Measurements from ENCODE around the gene PTPN4.
A peak's percentile ranks its signal among the peaks of the same experiment; 100 is the strongest.

PTPN4 gene

DNA sequence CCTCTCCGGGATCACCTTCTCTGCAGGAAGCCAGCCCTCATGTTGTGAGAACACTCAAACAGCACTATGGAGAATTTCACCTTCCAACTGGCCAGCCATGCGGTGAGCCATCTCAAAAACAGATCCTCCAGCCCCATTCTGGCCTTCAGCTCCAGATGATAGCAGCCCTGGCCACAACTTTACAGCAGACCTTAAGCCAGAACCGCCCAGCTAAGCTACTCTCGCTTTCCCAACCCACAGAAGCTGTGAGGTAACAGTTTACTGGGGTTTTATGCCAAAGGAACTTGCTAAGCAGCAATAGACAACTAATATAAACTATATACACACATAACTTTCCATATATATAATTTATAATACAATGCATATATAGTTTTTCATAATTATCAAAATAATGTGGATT lies 11.6 kb upstream of the PTPN4 start:
- H3K9me3 Mint-ChIP-seq, result no peaks in the 10 kb centered on the region
- no peak overlapping the region for H3K4me3 Mint-ChIP-seq
- H3K27me3 Mint-ChIP-seq, result no peaks in the 10 kb centered on the region
- ATAC-seq, result no peak
- no peak for DNase-seq
- H3K4me1 Mint-ChIP-seq, result no peaks in the 10 kb centered on the region
- no peak overlapping the region for H3K27ac Mint-ChIP-seq

DNA sequence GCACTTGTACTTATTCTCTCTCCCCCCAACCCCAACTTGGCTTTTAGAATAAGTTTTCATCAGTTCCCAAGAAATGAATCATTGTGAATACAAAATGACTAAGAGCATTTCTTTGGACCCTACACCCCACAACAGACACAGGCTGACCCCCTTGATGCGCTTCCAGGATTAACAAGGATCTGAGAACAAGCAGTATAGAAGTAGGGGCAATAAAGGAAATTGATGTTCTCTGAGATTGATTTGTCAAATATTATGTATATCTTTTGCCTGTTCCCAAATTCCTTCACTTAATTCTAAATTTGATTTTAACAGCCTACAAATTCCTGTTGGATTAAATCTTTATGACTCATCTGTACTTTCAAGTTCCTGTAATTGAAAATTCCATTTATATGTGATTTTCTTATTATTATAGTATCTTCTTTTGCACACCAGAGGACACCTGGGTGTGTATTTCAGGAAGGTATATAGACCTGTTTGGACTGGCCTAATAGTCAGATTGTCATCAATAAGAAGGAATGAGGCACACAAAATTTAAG lies 10.2 kb upstream of the PTPN4 start:
- Mint-ChIP-seq H3K4me1 (no peaks in the 10 kb centered on the region), H3K4me3 (no peak overlapping the region), H3K9me3 (no peaks in the 10 kb centered on the region), H3K27ac (no peak overlapping the region), H3K27me3 (no peaks in the 10 kb centered on the region)
- ATAC-seq, result no peak
- DNase-seq, result no peak

DNA sequence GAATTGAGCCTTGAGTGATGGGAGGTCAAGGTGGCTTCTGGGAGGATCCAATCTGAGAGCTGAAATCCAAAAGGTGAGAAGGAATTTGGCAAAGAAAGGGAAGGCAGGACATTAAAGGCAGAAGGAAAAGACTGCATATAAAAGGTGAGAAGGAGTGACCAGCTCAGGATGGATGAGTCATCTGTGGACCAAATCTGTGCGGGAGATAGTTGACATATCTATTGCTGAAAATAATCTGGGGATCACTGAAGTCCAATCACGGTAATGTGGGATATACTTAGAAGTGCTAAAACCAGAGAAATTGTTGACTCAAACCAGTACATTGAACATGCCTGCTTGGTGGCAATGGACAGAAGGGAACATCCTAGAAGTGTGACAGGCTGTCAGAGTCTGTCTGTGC lies 8.0 kb upstream of the PTPN4 start:
- Mint-ChIP-seq H3K27me3 (no peaks in the 10 kb centered on the region), H3K4me3 (no peak overlapping the region), H3K9me3 (no peaks in the 10 kb centered on the region), H3K27ac (no peak overlapping the region), H3K4me1 (peaks cover 2% of the 10 kb centered on the region)
- ATAC-seq, result no peak
- no peak for DNase-seq

DNA sequence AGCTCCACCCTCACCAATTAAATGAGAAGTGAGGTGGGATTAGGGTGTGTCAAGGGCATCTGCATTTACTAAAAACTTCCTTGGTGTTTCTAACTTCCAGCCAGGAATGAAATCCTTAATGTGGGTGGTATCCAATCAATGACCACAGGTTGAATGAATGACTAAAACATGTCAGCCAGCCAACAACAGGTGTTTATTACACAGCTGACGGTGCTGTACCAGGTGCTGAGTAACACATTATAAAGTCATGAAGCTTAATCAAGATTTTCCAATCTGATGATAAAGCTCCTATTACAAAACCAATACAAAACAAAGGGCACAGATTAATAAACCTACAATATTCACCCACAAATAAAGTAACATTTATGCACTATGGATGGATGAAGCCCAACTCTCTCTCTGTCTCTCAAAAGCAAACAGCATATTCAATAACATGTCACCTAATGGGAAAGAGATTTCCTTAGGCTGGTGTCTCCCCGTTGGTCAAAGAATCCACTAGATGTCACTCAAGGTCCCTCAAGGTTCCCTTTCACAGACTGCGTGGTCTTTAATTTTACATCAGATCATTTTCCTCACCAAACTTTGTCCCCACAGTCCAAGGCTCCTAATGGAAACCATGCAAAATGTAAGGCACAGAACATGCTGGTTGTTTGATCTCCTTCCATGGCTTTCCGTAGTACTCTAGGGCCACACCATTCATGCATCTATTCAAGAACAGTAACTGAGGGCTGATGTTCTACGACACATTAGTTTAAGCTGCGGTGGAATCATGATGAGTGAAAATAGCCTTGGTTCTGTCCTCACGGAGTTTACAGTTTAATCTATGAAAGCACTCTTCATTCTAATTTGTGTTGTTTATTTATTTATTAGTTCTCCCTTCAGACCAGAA lies 6.4 kb upstream of the PTPN4 start:
- no peaks in the 10 kb centered on the region for H3K27me3 Mint-ChIP-seq
- peak; percentile 8 to 21 for DNase-seq
- H3K4me1 Mint-ChIP-seq, result peaks cover 12% of the 10 kb centered on the region
- H3K4me3 Mint-ChIP-seq, result no peak overlapping the region
- H3K9me3 Mint-ChIP-seq, result no peaks in the 10 kb centered on the region
- ATAC-seq, result peak; percentile 86
- H3K27ac Mint-ChIP-seq, result no peak overlapping the region

DNA sequence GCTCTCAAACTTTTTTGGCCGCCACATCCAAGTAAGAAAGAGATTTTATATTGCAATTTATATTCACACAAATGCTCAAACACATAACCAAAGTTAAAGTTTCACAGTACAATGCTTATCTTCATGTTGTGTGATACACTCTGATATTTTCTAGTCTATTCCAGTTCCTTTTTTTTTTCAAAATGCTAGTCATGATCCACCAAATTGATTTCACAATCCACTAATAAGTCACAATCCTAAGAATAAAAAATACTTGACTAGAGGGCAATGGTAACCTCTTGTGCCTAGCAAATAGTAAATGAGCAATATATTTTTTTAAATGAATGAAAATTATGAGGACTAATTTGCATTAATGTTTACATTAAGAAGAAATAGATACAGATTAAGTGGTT lies 5.8 kb upstream of the PTPN4 start:
- Mint-ChIP-seq H3K4me1 (peaks cover 18% of the 10 kb centered on the region), H3K9me3 (no peaks in the 10 kb centered on the region), H3K27ac (no peak overlapping the region), H3K4me3 (no peak overlapping the region), H3K27me3 (no peaks in the 10 kb centered on the region)
- ATAC-seq (no peak), DNase-seq (no peak)

DNA sequence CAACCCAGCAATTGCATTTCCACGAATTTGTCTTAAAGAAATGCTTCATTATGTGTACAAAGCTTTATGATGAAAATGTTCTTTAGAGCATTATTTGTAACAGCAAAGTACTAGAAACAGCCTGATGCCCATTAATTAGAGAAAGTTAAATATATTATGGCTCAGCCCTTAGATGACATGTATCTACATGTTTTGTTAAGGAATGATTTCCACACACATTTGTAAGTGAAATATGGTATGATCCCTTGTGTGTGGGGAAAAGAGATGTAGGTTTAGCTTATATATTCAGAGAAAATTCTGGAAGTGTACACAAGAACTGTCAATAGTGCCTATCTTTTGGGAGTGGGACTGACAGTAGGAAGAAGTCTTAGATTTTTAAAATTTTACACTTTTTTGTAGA lies 3.8 kb upstream of the PTPN4 start:
- no peak overlapping the region for H3K27ac Mint-ChIP-seq
- ATAC-seq (no peak), DNase-seq (no peak)
- no peak overlapping the region for H3K4me3 Mint-ChIP-seq
- H3K9me3 Mint-ChIP-seq, result no peaks in the 10 kb centered on the region
- no peaks in the 10 kb centered on the region for H3K27me3 Mint-ChIP-seq
- peaks cover 26% of the 10 kb centered on the region for H3K4me1 Mint-ChIP-seq

DNA sequence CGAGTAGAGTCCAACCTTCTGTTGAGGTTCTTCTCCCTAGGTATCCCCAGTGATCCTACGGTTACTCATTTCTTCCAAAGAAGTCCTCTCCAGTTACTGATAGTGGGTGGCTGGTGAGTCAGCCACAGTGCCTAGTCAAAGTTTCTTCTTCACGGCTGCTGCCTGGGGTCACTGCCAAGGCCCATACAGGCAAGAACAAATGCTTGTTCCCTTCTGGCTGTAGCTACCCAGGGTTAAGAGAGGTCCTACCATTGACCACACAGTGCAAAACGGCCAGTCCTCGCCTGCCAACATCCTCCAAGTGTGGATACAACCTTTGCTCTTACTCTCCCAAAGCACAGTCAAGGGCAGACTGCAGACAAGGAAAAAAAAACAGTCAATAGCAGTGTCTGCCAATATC lies 2.9 kb upstream of the PTPN4 start:
- peaks cover 30% of the 10 kb centered on the region for H3K4me1 Mint-ChIP-seq
- DNase-seq (peak; percentile 7 to 27), ATAC-seq (no peak)
- H3K9me3 Mint-ChIP-seq, result no peaks in the 10 kb centered on the region
- no peak overlapping the region for H3K4me3 Mint-ChIP-seq
- H3K27ac Mint-ChIP-seq, result peak overlapping the region in 1 of 2 donors; percentile 20
- no peaks in the 10 kb centered on the region for H3K27me3 Mint-ChIP-seq

DNA sequence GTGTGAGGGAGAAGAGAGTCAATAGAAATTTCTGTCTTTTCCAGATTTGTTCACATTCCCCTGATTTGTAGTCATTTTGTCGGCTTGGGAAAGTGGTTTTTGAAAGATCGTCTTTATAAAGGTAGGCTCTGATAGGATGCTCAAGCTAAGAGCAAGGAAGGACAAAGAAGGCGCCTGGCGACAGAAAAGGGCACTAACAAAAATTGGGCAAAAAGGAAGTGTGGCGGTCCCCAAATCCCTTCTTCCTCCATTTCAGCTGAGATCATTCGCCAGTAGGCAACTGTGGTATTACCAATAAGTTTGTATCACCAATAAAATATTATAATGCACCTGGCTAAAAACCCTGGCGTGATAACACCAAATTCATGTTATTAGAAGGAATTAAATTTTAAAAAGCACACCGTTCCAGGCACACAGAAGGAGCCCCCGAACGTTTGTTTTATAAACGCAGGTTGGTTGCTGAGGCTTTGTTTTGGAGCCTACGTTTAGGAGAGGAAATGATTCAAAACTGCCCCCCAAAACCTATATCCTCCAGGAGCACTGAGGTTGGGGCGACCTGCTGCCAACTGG lies 756 bp upstream of the PTPN4 start:
- DNase-seq, result no peak

DNA sequence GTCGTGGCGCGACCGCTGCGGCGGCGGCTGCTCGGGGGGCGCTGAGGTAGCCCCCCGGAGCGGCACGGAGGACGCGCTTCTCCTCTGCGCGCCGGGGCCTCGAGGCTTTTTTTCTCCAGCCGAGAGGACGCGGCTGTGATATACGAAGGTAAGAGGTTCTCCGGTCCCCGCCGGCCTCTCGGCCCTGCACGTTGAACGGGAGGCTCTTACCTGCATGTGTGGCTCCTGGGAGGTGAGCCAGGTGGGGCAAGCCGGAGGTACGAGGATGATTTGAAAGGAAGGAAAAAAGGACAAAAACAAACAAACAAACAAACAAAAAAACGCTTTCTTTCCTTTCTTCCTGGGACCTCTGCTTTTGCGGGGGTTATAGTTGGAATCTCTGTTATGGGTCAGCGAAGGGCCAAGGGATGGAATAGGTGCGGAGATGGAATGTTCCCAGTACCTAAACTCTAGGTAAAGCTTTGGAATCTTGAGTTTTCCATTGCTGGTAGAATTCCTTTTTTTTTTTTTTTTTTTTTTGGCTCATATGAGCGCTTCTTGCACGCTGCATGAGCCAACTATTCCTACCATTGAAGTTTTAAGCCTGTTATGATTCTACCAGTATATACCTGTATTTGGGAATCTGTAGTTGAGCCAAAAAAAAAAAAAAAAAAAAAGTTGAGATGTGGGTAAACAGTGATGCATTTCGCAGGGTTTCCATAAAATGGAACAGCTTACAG lies 674 bp downstream of the PTPN4 start:
- DNase-seq, result no peak
- Mint-ChIP-seq H3K4me3 (peak overlapping the region; percentile 86 to 91), H3K4me1 (peaks cover 55% of the 10 kb centered on the region), H3K27ac (peak overlapping the region; percentile 93 to 96), H3K27me3 (no peaks in the 10 kb centered on the region), H3K9me3 (no peaks in the 10 kb centered on the region)
- ATAC-seq, result peak; percentile 21

More for the DNA sequence above, 756 bp upstream of the PTPN4 start:
- Mint-ChIP-seq H3K27ac (peak overlapping the region; percentile 95 to 96), H3K27me3 (no peaks in the 10 kb centered on the region), H3K4me3 (peak overlapping the region; percentile 86 to 91), H3K9me3 (no peaks in the 10 kb centered on the region), H3K4me1 (peaks cover 43% of the 10 kb centered on the region)
- ATAC-seq, result no peak

DNA sequence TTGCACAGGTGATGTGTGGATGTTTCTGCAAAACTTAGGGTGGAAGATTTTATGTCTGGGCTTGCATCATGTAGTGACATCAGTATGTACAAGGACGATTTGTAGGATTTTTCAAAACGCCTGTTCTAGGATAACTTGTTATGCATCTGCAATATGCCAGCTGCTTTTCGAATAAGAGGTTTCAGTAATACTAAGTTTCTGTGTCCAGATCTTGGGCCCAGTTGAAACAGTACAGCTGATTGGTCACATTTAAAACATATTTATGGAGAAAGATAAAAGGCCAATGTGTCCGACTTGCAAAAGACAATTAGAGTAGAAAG lies 1.2 kb downstream of the PTPN4 start:
- Mint-ChIP-seq H3K4me1 (peaks cover 60% of the 10 kb centered on the region), H3K4me3 (peak overlapping the region; percentile 86 to 91), H3K9me3 (no peaks in the 10 kb centered on the region), H3K27ac (peak overlapping the region; percentile 93 to 96), H3K27me3 (no peaks in the 10 kb centered on the region)
- DNase-seq (peak in 1 of 2 donors; percentile 10), ATAC-seq (no peak)

DNA sequence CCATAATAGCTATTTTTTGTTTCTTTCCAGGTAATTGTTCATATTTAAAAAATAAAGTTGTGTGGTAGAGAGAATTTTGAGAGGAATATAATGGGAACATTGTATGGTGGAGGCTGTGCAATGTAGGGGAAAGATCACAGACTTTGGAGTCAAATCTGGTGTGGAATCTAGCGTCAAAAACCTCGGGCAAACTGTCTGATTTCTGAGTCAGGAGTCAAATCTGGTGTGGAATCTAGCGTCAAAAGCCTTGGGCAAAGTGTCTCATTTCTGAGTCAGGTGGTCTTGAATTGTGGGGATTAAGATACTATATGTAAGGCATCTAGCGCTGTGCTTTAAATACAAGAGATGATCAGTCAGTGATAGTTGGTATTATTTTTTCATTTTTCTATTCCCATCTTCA lies 5.1 kb downstream of the PTPN4 start:
- ATAC-seq (no peak), DNase-seq (no peak)
- H3K27me3 Mint-ChIP-seq, result no peaks in the 10 kb centered on the region
- peaks cover 42% of the 10 kb centered on the region for H3K4me1 Mint-ChIP-seq
- no peak overlapping the region for H3K4me3 Mint-ChIP-seq
- H3K27ac Mint-ChIP-seq, result no peak overlapping the region
- no peaks in the 10 kb centered on the region for H3K9me3 Mint-ChIP-seq

DNA sequence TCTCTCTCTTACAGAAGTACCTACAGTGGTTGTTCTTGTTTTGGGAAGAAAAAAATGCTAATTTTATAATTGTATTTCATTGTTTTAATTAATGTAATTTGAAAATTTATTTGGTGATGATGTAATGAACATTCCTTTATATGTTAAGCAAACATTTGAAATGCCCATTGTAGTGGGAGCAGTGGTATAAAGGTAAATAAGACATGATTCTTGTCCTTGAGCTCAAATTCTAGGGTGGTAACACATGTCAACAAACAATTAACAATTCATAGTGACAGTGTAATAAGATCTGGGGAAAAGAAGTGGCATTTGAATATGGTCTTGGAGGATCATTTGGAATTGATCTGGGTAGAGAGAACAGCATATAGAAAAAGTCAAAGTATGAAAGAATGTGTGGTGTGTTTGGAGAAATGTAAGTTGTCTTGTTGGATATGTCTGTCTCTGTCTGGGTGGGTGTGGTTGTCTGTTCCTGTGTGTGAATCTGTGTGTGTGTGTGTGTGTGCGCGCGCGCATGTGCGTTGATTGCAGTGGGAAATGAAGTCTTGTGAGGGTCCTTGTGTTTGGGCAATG lies 5.8 kb downstream of the PTPN4 start:
- Mint-ChIP-seq H3K4me3 (no peak overlapping the region), H3K9me3 (no peaks in the 10 kb centered on the region), H3K27me3 (no peaks in the 10 kb centered on the region), H3K4me1 (peaks cover 42% of the 10 kb centered on the region), H3K27ac (no peak overlapping the region)
- ATAC-seq (no peak), DNase-seq (no peak)

DNA sequence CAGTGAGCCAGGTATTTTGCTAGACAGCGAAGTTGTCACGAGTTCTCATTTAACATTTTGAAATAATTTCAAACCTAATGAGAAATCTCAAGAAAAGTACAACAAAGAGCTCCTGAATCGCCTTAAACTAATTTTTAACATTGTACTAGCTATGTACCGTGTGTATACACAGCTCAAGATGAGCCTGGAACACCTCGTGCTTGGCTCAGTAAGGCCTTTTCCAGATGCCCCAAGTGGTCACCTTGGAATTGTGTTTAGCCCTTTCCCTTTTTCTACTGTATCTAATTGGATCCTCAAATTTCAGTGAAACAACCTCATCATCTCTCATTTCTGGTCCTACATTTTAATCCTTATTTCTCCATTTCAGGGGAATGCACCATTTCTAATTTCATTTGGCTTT lies 7.2 kb downstream of the PTPN4 start:
- Mint-ChIP-seq H3K27me3 (no peaks in the 10 kb centered on the region), H3K9me3 (no peaks in the 10 kb centered on the region), H3K4me3 (no peak overlapping the region), H3K27ac (no peak overlapping the region), H3K4me1 (peaks cover 49% of the 10 kb centered on the region)
- no peak for ATAC-seq
- DNase-seq, result no peak

DNA sequence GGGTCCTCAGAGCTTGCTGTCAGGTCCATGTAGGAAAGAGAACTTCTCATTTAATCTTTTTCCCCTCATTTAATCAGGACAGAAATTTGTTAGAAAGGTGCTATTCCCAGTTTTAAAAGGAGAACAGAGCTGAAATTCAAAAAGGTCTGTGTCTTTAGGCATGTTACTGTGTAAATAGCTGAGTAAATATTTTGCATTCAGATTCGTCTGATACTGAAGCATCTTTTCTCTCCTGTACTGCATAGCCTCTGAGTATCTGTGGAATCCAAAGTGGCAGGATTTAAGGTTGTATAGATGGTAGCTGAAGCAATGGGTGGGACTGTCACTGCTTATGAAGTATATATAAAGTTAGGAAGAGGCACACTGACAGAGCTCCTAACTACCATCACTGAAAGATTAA lies 9.0 kb downstream of the PTPN4 start:
- H3K4me1 Mint-ChIP-seq, result peaks cover 43% of the 10 kb centered on the region
- no peak overlapping the region for H3K27ac Mint-ChIP-seq
- DNase-seq (no peak), ATAC-seq (no peak)
- no peaks in the 10 kb centered on the region for H3K27me3 Mint-ChIP-seq
- no peak overlapping the region for H3K4me3 Mint-ChIP-seq
- H3K9me3 Mint-ChIP-seq, result no peaks in the 10 kb centered on the region

DNA sequence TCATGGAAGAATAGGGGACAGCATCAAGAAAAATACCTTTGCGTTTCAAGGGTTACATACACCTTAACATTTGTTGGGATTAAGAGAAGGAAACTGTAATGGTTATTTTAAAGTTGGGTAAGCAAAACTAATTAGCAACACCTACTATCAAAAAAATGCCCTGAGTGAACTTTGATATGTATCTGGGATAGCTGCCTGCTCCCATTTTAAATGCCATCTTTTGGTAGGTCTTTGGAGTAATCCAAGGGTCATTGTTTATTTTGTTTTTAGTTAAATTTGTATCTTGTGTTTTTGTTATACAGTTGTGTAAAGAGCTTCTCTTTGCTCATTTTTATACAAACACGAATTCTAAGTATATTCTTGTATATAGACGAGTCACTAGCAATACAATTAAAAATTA lies 9.9 kb downstream of the PTPN4 start:
- Mint-ChIP-seq H3K27ac (no peak overlapping the region), H3K9me3 (no peaks in the 10 kb centered on the region), H3K27me3 (no peaks in the 10 kb centered on the region), H3K4me1 (peaks cover 34% of the 10 kb centered on the region), H3K4me3 (no peak overlapping the region)
- ATAC-seq (no peak), DNase-seq (no peak)

DNA sequence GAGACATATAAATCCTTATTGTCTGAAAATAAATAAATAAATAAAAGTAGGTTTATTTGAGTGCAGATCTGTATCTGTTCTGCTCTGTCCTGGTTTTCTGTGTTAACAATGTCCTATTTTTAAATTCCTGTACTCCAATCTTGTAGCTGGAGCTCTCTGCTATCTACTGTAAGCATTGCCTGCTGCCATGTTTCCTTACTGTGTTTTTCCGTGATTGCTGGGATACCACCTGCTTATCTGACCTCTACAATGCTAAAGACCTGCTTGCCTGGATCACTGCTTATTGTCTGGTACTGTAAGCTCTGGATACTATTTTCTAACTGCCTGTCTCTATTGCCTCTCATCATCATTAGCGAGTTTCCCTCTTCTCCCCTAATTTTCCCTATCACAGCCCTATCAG lies 11.6 kb downstream of the PTPN4 start:
- ATAC-seq, result no peak
- DNase-seq, result no peak
- Mint-ChIP-seq H3K27ac (no peak overlapping the region), H3K9me3 (no peaks in the 10 kb centered on the region), H3K4me3 (no peak overlapping the region), H3K4me1 (peaks cover 24% of the 10 kb centered on the region), H3K27me3 (no peaks in the 10 kb centered on the region)
